ENCODE data around the gene TYRO3. TPM values are rescaled to one million over a fixed set of nuclear protein-coding genes. Genes with fewer than 3 reads are reported as not detected.

Gene TYRO3
- total and polyA plus RNA-seq, 2 of the 13 experiments (the other 11 are each of a cell fraction or from before 2014, with no cell fraction given): 24.0 to 43.6 TPM

DNA sequence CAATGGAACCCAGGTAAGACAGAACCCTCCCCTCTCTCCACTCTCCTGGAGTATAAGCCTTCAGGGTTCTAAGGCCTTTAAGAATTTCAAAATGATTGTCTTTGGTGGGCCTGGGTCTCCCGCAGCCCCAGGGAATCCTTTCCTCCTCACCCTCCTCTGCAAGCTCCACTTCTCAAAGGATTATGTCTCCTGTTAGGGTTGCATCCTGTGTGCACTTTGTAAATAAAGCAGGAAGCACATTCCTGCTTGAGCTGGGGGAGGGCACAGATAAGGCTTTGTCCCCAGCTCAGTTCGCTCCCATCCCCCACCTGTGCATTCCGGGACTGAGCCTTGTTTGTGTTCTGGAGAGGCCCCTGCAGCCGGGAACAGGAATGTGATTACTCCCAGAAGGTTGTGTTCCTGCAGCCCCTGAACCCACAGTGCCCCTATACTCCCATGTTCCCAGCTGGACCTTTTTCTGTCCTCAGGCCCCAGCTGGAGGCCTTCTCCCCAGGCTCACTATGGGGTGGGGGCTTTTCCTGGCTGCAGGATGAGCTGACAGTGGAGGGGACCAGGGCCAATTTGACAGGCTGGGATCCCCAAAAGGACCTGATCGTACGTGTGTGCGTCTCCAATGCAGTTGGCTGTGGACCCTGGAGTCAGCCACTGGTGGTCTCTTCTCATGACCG is 9.5 kb downstream of the TYRO3 start (continued):
- TF ChIP-seq, protein P1, sequence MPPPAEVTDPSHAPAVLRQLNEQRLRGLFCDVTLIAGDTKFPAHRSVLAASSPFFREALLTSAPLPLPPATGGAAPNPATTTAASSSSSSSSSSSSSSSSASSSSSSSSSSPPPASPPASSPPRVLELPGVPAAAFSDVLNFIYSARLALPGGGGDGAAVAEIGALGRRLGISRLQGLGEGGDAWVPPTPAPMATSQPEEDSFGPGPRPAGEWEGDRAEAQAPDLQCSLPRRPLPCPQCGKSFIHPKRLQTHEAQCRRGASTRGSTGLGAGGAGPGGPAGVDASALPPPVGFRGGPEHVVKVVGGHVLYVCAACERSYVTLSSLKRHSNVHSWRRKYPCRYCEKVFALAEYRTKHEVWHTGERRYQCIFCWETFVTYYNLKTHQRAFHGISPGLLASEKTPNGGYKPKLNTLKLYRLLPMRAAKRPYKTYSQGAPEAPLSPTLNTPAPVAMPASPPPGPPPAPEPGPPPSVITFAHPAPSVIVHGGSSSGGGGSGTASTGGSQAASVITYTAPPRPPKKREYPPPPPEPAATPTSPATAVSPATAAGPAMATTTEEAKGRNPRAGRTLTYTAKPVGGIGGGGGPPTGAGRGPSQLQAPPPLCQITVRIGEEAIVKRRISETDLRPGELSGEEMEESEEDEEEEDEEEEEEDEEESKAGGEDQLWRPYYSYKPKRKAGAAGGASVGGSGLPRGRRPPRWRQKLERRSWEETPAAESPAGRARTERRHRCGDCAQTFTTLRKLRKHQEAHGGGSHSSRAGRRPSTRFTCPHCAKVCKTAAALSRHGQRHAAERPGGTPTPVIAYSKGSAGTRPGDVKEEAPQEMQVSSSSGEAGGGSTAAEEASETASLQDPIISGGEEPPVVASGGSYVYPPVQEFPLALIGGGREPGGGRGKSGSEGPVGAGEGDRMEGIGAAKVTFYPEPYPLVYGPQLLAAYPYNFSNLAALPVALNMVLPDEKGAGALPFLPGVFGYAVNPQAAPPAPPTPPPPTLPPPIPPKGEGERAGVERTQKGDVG (CRISPR knock-in tag; IDR thresholded peaks at IDR 0.05; ENCODE audit: borderline replicate concordance): no peak
- TF ChIP-seq SPEN (CRISPR knock-in tag; IDR thresholded peaks at IDR 0.05; ENCODE audit: low read depth) (peak; percentile 63; the same call in 1 of the 2 replicates), ZNF124 (CRISPR knock-in tag; IDR thresholded peaks at IDR 0.05) (peak; percentile 63; the same call in 1 of the 2 replicates), THAP11 (CRISPR knock-in tag; IDR thresholded peaks at IDR 0.05) (peak; percentile 68; the same call in 1 of the 2 replicates), ZKSCAN8 (CRISPR knock-in tag; IDR thresholded peaks at IDR 0.05; ENCODE audit: borderline replicate concordance) (peak; percentile 86), DMAP1 (CRISPR knock-in tag; IDR thresholded peaks at IDR 0.05) (peak; percentile 76; the same call in 1 of the 2 replicates), NR2C2 (CRISPR knock-in tag; IDR thresholded peaks at IDR 0.05; ENCODE audit: borderline replicate concordance) (peak; percentile 42; the same call in 1 of the 2 replicates), GTF2F1 (IDR thresholded peaks at IDR 0.05; ENCODE audit: low read length) (no peak), ZNF816 (CRISPR knock-in tag; IDR thresholded peaks at IDR 0.05; ENCODE audit: borderline replicate concordance) (no peak; the same call in 1 of the 2 replicates), MXD4 (CRISPR knock-in tag; IDR thresholded peaks at IDR 0.05) (no peak), ZNF746 (CRISPR knock-in tag; IDR thresholded peaks at IDR 0.05) (peak; percentile 94), THRA (CRISPR knock-in tag; IDR thresholded peaks at IDR 0.05; ENCODE audit: borderline replicate concordance) (peak; percentile 78), ZNF280B (CRISPR knock-in tag; IDR thresholded peaks at IDR 0.05; ENCODE audit: borderline replicate concordance) (0 out of 2 replicates have a peak, but pooled peaks have one; percentile 16), SIN3A (IDR thresholded peaks at IDR 0.05; ENCODE audit: borderline replicate concordance, low read depth, low read length) (peak; percentile 40; the same call in 1 of the 2 replicates), SATB2 (CRISPR knock-in tag; IDR thresholded peaks at IDR 0.05) (no peak), CEBPB (IDR thresholded peaks at IDR 0.05; ENCODE audit: borderline replicate concordance, low read depth, low read length) (peak; percentile 23; the same call in 1 of the 2 replicates), TERF1 (CRISPR knock-in tag; IDR thresholded peaks at IDR 0.05) (no peak), IRF2 (CRISPR knock-in tag; IDR thresholded peaks at IDR 0.05) (peak; percentile 80), SAP130 (CRISPR knock-in tag; IDR thresholded peaks at IDR 0.05; ENCODE audit: low read depth) (peak; percentile 80), ARID3A (IDR thresholded peaks at IDR 0.05; ENCODE audit: low read depth, low read length) (no peak), ZNF788 (CRISPR knock-in tag; IDR thresholded peaks at IDR 0.05; ENCODE audit: borderline replicate concordance) (peak; percentile 94; the same call in 1 of the 2 replicates)

Measured in HepG2 (cell line).